IMR-90 (cell line): ENCODE results near the gene EMP1. TPM values are rescaled to one million over a fixed set of nuclear protein-coding genes. Genes with fewer than 3 reads are reported as not detected.

Experiments used
- ATAC-seq: fragments of 200-7000 bp; cut with Tn5 transposase; 2 replicates; pipeline ENCODE4 v1.9.1; 2020; ENCODE audit warnings: low read depth, mild to moderate bottlenecking, moderate library complexity
- BruUV-seq: library from RNA; stranded (reverse); fragments of 400-500 nt; replicated peaks from 2 replicates; lab custom pipeline; 2021; lab: Mats Ljungman, UMichigan
- CTCF ChIA-PET: fragments of 300-600 bp; formaldehyde crosslinking; extraction: SDS; loops from one replicate; lab custom pipeline; 2021; ENCODE audit warnings: antibody characterized with exemption; lab: Yijun Ruan, JAX
- POLR2A ChIA-PET: fragments of 300-600 bp; sonication (Branson Sonifier 250); formaldehyde crosslinking; loops from one replicate; lab custom pipeline; 2022; ENCODE audit warnings: antibody characterized with exemption; ENCODE audit not compliant: unreplicated experiment; lab: Charles Lee
- DNase-seq: peaks from one replicate; pipeline ENCODE4 v3.0.0; 2013
- H2AFZ ChIP-seq: replicated peaks from 2 replicates; pipeline ENCODE3; 2013; ENCODE audit warnings: low read length, mild to moderate bottlenecking; ENCODE audit not compliant: poor library complexity
- H2AK5ac ChIP-seq: 2 replicates; pipeline ENCODE4 v1.6.1; 2013; ENCODE audit warnings: low read depth, low read length, inconsistent platforms
- H2AK9ac ChIP-seq: replicated peaks from 2 replicates; pipeline ENCODE3; 2013; ENCODE audit warnings: mild to moderate bottlenecking, low read depth, low read length, moderate library complexity; ENCODE audit not compliant: poor library complexity
- H2BK120ac ChIP-seq: 2 replicates; pipeline ENCODE4 v1.6.1; 2013; ENCODE audit warnings: low read depth, low read length, inconsistent platforms
- H2BK15ac ChIP-seq: 3 replicates; pipeline ENCODE4 v1.6.1; 2013; ENCODE audit warnings: low read depth, low read length, inconsistent platforms
- H2BK20ac ChIP-seq: 2 replicates; pipeline ENCODE4 v1.6.1; 2013; ENCODE audit warnings: low read depth, mild to moderate bottlenecking, inconsistent platforms, low read length, moderate library complexity
- H2BK5ac ChIP-seq: 2 replicates; pipeline ENCODE4 v1.6.1; 2013; ENCODE audit warnings: mild to moderate bottlenecking, low read depth, low read length, inconsistent platforms; ENCODE audit not compliant: poor library complexity, severe bottlenecking
- H3K14ac ChIP-seq: replicated peaks from 2 replicates; pipeline ENCODE4 v1.6.1; 2013; ENCODE audit warnings: low read depth, low read length, inconsistent platforms
- H3K18ac ChIP-seq: 2 replicates; pipeline ENCODE4 v1.6.1; 2013; ENCODE audit warnings: low read depth, low read length, control low read depth
- H3K23ac ChIP-seq: 2 replicates; pipeline ENCODE4 v1.6.1; 2013; ENCODE audit warnings: low read depth, low read length, inconsistent platforms
- H3K27ac ChIP-seq: 2 replicates; pipeline ENCODE4 v1.5.1; 2013; ENCODE audit warnings: mild to moderate bottlenecking, control low read depth, low read length; ENCODE audit not compliant: insufficient read depth
- H3K27me3 ChIP-seq: 2 replicates; pipeline ENCODE4 v1.6.1; 2013; ENCODE audit warnings: low read length; ENCODE audit not compliant: control insufficient read depth, insufficient read depth
- H3K36me3 ChIP-seq: 2 replicates; pipeline ENCODE4 v1.6.1; 2013; ENCODE audit warnings: low read length, mixed read lengths; ENCODE audit not compliant: control insufficient read depth, insufficient read depth
- H3K4ac ChIP-seq: 2 replicates; pipeline ENCODE4 v1.6.1; 2013; ENCODE audit warnings: low read depth, low read length, inconsistent platforms
- H3K4me1 ChIP-seq: 2 replicates; pipeline ENCODE4 v1.6.1; 2013; ENCODE audit warnings: low read length, mixed read lengths; ENCODE audit not compliant: control insufficient read depth, insufficient read depth
- H3K4me2 ChIP-seq: 2 replicates; pipeline ENCODE4 v1.6.1; 2013; ENCODE audit warnings: low read depth, mild to moderate bottlenecking, control low read depth, low read length, moderate library complexity
- H3K4me3 ChIP-seq: 2 replicates; pipeline ENCODE4 v1.5.1; 2013; ENCODE audit warnings: low read depth, mild to moderate bottlenecking, control low read depth, low read length, moderate library complexity; ENCODE audit not compliant: insufficient read depth
- H3K56ac ChIP-seq: 2 replicates; pipeline ENCODE4 v1.6.1; 2013; ENCODE audit warnings: low read length, inconsistent platforms; ENCODE audit not compliant: insufficient read depth; ENCODE audit errors: extremely low read depth
- H3K79me1 ChIP-seq, 2 experiments: 2 replicates each; pipeline ENCODE4 v1.6.1; 2013; ENCODE audit warnings: low read length in 2 of 2, inconsistent platforms in 1 of 2, low read depth in 1 of 2
- H3K9ac ChIP-seq: 2 replicates; pipeline ENCODE4 v1.6.1; 2013; ENCODE audit warnings: low read depth, low read length, control low read depth
- H3K9me1 ChIP-seq: 2 replicates; pipeline ENCODE4 v1.6.1; 2013; ENCODE audit warnings: low read length, inconsistent platforms; ENCODE audit not compliant: insufficient read depth
- H3K9me3 ChIP-seq: 2 replicates; pipeline ENCODE4 v1.6.1; 2013; ENCODE audit warnings: low read length; ENCODE audit not compliant: control insufficient read depth, insufficient read depth
- H4K20me1 ChIP-seq: 2 replicates; pipeline ENCODE4 v1.6.1; 2013; ENCODE audit warnings: low read length, inconsistent platforms; ENCODE audit not compliant: insufficient read depth
- H4K5ac ChIP-seq: 2 replicates; pipeline ENCODE4 v1.6.1; 2013; ENCODE audit warnings: mild to moderate bottlenecking, low read depth, low read length, control low read depth
- H4K8ac ChIP-seq, 2 experiments: 2 replicates each; pipeline ENCODE4 v1.6.1; 2013; ENCODE audit warnings: low read depth in 2 of 2, low read length in 2 of 2, control low read depth in 1 of 2, inconsistent platforms in 1 of 2
- H4K91ac ChIP-seq: 2 replicates; pipeline ENCODE4 v1.6.1; 2013; ENCODE audit warnings: low read depth, low read length, inconsistent platforms; ENCODE audit not compliant: insufficient read depth
- CEBPB ChIP-seq: IDR thresholded peaks from 2 replicates; pipeline ENCODE4 v1.6.1; 2012; ENCODE audit warnings: low read depth, low read length, improper control_type of control experiment
- FOS ChIP-seq: fragments of 150-350 bp; IDR thresholded peaks from 2 replicates; pipeline ENCODE4 v1.6.1; 2016; ENCODE audit warnings: low read depth, low read length
- MAFK ChIP-seq: IDR thresholded peaks from 2 replicates; pipeline ENCODE4 v1.6.1; 2012; ENCODE audit warnings: low read depth, low read length, improper control_type of control experiment
- NFE2L2 ChIP-seq: fragments of 150-350 bp; IDR thresholded peaks from 2 replicates; pipeline ENCODE4 v1.6.1; 2016; ENCODE audit warnings: low read depth, mild to moderate bottlenecking, low read length
- whole genome bisulfite sequencing, 2 experiments: methylation state at CpG; one replicate each; pipeline versions ENCODE4 v1.1.5 to v1.1.7; 2013; ENCODE audit warnings: missing lambda C conversion rate in 2 of 2; ENCODE audit not compliant: insufficient read length in 1 of 2; ENCODE audit errors: extremely low coverage in 2 of 2; 5-methylcytosine and 5-hydroxymethylcytosine counted together
- dilution Hi-C: fragments of 300-500 bp; cut with HindIII; formaldehyde crosslinking; loops from one replicate; pipeline ENCODE4 v1.14.3; 2018; ENCODE audit warnings: low sequenced_read_pairs; ENCODE audit not compliant: unreplicated experiment
- in situ Hi-C: fragments of 300-500 bp; cut with MboI; formaldehyde crosslinking; loops from 3 replicates; pipeline ENCODE4 v1.14.3; 2019; ENCODE audit warnings: low sequenced_read_pairs, inconsistent platforms, mixed read lengths
- intact Hi-C: fragments of 100-400 bp; cut with micrococcal nuclease; formaldehyde crosslinking; loops from 2 replicates; pipeline ENCODE4 v1.10.0; 2022
- polyA plus RNA-seq, 3 experiments: library from polyadenylated mRNA; depleted of rRNA; stranded (reverse); fragments of >200 nt; gene quantifications; 2 replicates each; pipeline ENCODE4 v1.2.3, GENCODE V29; 2012; ENCODE audit warnings: low replicate concordance in 1 of 3
- total RNA-seq: library from RNA; depleted of rRNA; stranded (reverse); fragments of >200 nt; gene quantifications from 2 replicates; pipeline ENCODE4 v1.2.3, GENCODE V29; 2012

Gene EMP1
- total and polyA plus RNA-seq, 2 of the 4 experiments (the other 2 are of a cell fraction): 137 to 201 TPM

- Histone ChIP-seq H4K8ac (peak overlapping the region; percentile 4 to 82; a peak in 1 of 4 replicates), H2AK5ac (peak overlapping the region; percentile 92), H3K23ac (0 out of 2 replicates have a peak overlapping the region, but pooled peaks have one; percentile 31), H3K56ac (0 out of 2 replicates have a peak overlapping the region, but pooled peaks have one; percentile 20), H3K14ac (peak overlapping the region; percentile 90), H3K79me1 (0 out of 4 replicates have a peak, but pooled peaks cover 0 to 4% of the 10 kb centered on the region in 2 experiments), H2BK5ac (peak overlapping the region; percentile 85), H4K91ac (peak overlapping the region; percentile 88), H2BK120ac (peak overlapping the region; percentile 90), H4K5ac (no peak overlapping the region), H3K36me3 (no peaks in the 10 kb centered on the region), H2AK9ac (peak overlapping the region; percentile 53), H3K27ac (no peak overlapping the region), H4K20me1 (no peaks in the 10 kb centered on the region), H3K4me3 (no peak overlapping the region), H3K4me2 (peak overlapping the region; percentile 48; the same call in 1 of the 2 replicates), H3K27me3 (no peaks in the 10 kb centered on the region), H3K9me3 (no peaks in the 10 kb centered on the region), H2AFZ (peak overlapping the region; percentile 66), H3K9me1 (peaks cover 22% of the 10 kb centered on the region), H3K18ac (no peak overlapping the region), H2BK20ac (peak overlapping the region; percentile 90), H2BK15ac (peak overlapping the region; percentile 86; the same call in 1 of the 3 replicates), H3K4me1 (peaks cover 13% of the 10 kb centered on the region), H3K9ac (no peak overlapping the region), H3K4ac (peak overlapping the region; percentile 87)
- no TSS peak for BruUV-seq
- in situ Hi-C loops (no loop called here), intact Hi-C loops (no loop called here), dilution Hi-C loops (no loop called here)
- ATAC-seq: peak; percentile 90
- 20% methylated on average over 1 of the region's 4 CpGs; no CpG with 5 or more reads in 1 of the 2 experiments for WGBS, 2 experiments
- CTCF ChIA-PET: no interaction called here
- POLR2A ChIA-PET: no interaction called here
- peak; percentile 88 for DNase-seq
- TF ChIP-seq MAFK (no peak), FOS (peak; percentile 46; the same call in 1 of the 2 replicates), NFE2L2 (0 out of 2 replicates have a peak, but pooled peaks have one; percentile 13), CEBPB (peak; percentile 94)
Measured at GRCh38 chr12:13187399-13187798, 9.1 kb upstream of the EMP1 start.
